22Rv1 (cell line): ENCODE measurements around the gene TSPAN9.

ENCODE experiments used
- CTCF ChIP-seq: fragments of 450-650 bp; IDR thresholded peaks from 2 replicates; pipeline ENCODE4 v1.5.1; 2017; ENCODE audit warnings: mild to moderate bottlenecking
- ZFX ChIP-seq: fragments of 450-650 bp; IDR thresholded peaks from 2 replicates; pipeline ENCODE4 v1.6.1; 2017; ENCODE audit warnings: antibody characterized with exemption, borderline replicate concordance

- no peak for TF ChIP-seq CTCF
- no peak for TF ChIP-seq ZFX
Observed at GRCh38 chr12:3071710-3072109, 5.5 kb upstream of the TSPAN9 start.
